HPDE6-E6E7 (cell line): Measurements from ENCODE around the gene NOSIP.

Experiments used
- DNase-seq: peaks from one replicate; pipeline ENCODE4 v3.0.0; 2011; ENCODE audit warnings: missing footprints; ENCODE audit errors: extremely low spot score

The NOSIP gene

DNA sequence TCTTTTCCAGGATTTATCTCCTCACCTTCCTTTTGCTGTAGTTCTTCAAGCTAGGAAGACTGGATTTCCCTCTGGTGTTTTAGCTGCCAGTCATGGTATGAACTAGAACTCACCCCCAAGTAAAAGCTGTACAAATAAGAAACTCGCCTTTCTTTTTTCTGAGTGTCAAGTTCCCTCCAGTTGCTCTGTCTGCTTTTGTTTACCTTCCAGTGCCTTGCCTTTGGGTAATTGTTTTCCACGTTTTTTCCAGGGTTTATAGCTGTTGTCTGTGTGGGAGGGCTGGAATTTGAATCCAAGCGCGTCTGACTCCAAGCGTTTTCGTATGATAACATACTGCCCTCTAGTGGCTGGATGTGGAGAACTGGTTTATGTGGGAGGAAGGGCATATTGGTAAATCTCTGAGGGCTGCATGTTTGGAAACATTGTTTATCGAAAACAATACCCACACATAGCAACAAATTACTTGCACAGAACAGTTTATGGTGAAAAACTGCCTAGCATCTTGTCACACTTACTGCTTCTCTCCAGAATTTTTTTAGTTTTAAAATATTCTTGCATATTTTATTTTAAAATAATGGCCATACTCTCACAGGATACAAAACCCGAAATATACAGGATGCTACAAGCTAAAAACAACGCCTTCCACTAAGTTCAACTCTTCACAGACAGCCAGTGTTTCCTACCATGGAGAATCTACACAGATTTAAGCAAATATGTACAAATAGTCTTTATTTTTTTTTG lies 33.4 kb downstream of the NOSIP start:
- peak; percentile 59 for DNase-seq

DNA sequence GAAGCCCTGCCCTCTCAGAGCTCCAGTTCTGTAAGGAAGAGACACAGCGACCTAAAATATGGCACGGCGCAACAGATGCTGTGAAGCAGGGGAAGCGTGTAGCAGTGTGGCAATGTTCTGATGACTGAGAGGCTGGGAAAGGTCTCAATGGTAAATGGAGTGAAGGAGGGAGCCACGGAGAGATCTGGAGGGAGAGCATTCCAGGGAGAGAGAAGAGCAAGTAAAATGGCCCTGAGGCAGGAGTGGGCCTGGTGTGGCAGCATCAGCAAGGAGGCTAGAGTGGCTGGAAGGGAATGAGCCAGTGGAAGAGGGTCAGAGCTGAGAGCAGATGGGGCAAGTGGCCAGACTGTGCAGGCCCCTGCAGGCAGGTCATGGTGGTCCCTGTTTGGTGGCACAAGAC lies 36.2 kb downstream of the NOSIP start:
- no peak for DNase-seq

DNA sequence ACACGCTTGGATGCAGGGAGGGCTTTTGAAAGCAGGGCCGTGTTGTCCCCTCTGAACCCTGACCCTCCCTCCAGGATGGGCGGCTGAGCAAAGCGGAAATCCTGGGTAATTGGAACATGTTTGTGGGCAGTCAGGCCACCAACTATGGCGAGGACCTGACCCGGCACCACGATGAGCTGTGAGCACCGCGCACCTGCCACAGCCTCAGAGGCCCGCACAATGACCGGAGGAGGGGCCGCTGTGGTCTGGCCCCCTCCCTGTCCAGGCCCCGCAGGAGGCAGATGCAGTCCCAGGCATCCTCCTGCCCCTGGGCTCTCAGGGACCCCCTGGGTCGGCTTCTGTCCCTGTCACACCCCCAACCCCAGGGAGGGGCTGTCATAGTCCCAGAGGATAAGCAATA lies 37.3 kb downstream of the NOSIP start:
- no peak for DNase-seq

DNA sequence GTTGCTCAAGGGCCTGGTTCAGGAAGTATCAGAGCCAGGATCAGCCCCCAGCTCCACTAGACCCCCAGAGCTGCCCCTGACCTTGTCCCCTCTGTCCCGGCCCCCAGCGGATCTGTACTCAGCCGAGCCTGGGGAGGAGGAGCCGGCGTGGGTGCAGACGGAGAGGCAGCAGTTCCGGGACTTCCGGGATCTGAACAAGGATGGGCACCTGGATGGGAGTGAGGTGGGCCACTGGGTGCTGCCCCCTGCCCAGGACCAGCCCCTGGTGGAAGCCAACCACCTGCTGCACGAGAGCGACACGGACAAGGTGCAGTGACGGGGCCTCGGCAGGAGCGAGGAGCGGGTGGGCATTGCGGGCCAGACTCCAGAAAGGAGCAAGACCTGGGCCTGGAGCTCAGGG lies 37.9 kb downstream of the NOSIP start:
- no peak for DNase-seq

DNA sequence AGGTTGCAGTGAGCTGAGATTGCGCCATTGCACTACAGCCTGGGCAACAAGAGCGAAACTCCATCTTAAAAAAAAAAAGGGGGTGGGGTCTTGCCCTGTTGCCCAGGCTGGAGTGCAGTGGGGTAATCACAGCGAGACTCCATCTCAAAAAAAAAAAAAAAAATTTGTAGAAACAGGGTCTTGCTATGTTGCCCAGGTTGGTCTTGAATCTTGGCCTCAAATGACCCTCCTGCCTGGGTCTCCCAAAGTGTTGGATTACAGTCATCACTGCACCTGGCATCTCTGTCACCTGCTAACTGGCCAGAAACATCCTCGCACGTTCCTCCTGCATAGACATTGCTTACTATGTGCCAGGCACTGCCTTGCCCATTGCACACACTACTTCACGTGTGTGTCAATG lies 38.4 kb downstream of the NOSIP start:
- DNase-seq = no peak

DNA sequence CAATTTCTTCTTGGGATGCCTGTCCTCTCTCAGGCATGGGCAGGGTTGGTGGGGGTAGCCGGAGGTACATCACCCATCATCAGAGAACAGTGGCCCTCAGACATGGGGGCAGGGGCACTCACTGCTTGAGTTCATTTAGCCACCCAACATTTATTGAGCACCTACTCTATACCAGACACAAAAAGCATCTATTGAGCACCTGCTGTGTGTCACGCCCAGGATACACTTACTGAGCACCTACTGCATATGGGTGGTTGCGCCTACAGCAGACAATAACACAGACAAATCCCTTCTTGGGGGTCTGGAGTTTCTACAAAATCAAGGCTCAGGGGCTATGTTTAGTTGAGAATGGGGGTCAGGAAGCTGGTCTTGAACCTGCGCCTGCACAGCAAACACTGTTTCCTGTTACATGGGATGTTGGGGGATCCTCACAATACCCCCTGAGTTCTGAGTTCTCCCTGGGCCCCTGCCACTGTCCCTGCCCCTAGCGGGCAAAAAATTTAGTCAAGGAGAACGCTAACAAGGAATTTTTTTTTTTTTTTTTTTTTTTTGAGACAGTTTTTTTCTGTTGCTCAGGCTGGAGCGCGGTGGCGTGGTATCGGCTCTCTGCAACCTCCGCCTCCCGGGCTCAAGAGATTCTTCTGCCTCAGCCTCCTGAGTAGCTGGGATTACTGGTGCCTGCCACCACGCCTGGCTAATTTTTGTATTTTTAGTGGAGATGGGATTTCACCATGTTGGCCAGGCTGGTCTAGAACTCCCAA lies 41.0 kb downstream of the NOSIP start:
- DNase-seq = no peak

DNA sequence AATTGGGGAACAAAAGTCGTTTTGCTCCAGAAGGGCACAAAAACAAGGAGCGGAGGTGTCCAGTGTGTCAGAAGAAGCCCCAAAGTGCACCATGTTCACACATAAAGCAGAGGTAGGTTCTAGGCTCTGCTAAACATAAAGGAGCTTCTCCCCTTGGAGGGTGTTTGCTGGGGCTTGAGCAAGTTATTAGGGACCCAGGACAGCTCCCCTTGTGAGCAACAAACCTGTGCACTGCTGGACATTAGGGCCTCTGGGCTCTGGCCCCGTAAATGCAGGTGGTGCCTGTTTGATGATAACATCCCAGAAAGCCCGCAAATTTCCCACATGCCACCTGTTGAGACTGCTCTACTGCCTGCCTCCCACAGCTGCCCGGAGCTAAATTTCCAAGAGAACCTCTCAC lies 41.7 kb downstream of the NOSIP start:
- DNase-seq = no peak

DNA sequence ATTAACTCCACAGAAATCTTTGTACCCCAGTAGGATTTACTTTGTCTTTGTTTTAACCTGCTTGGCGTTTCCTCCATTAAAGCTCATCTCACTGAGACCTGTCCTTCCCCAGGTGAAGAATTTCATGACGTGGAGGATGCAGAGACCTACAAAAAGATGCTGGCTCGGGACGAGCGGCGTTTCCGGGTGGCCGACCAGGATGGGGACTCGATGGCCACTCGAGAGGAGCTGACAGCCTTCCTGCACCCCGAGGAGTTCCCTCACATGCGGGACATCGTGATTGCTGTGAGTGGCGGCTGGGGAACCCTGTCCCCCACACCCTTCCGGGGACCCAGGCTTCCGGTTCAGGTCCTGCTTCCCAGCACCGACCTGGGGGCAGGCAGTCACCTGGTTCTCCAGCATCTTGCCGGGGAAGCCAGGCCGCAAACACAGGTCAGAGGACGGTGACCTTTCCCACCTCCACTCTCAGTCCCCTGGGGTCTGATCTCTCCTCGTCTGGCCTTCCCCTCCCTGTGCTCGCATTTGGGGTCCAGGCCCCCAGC lies 43.4 kb downstream of the NOSIP start:
- DNase-seq = no peak

DNA sequence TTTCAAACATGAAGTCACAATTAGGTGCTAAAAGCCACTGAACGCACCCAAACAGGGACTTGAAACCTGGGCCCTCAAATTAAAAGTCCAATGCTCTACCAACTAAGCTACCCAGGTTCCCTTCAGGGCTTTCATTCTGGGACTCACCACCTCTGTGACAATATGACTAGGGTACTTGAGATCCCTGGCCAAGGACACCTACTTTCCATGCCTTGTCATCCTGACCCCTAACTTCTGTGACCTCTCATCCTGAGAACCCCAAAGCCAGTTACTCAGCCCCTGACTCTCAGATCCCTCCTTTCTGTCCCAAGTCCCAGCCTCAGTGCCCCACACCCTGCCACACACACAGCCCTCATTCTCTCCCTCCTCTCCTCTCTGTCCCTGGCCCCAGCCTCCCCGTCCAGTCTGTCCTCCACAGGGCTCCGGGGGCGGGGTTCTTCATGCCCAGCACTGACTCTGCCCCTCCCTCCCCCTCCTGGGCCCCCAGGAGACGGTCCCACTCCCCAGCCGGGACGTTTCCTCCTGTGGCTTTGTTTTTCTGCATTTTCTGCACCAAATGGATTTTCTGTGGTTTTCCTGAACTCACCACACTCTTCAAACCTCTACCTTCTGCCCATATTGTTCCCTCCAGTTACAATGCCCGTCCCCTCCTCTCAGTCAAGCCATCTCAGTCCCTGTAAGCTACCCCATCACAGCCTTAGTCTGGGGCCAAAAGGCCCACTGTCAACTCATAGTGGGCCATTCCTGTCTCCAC lies 45.5 kb downstream of the NOSIP start:
- DNase-seq = no peak

DNA sequence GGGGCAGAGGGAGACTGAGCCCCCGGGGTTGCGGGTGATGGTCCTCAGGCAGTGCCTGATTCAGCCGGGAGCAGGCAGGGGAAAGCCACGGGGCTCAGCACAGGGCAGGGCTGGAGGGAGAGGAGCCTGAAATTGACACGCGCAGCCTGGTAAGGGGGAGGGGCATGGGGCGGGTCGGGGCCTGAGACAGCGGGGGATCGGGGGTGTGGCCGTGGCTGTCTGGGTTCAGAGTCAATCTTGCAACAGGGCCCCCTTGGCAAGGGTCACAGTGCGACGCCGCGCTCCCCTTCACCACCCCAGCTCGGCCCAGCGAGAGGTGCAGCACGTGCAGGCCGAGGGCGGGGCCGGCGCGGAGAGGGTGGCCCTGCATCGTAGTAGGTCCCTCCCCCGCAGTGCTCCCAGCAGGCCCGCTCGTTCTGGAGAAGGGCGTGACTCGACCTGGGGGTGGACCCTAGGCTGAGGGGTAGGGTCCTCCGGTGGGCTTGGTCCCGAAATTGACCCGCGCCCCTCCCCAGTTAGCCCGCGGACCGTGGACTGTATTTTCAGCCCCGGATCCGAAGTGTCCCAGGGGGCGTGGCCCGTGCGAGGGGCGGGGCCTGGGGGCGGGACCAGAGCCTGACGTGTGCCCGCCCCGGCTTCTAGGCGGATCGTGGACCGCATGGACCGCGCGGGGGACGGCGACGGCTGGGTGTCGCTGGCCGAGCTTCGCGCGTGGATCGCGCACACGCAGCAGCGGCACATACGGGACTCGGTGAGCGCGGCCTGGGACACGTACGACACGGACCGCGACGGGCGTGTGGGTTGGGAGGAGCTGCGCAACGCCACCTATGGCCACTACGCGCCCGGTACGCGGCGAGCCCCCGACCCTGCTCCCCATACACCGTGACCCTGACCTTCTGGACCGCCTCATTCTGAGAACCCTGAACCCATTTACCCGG lies 46.5 kb downstream of the NOSIP start:
- DNase-seq = peak; percentile 69

DNA sequence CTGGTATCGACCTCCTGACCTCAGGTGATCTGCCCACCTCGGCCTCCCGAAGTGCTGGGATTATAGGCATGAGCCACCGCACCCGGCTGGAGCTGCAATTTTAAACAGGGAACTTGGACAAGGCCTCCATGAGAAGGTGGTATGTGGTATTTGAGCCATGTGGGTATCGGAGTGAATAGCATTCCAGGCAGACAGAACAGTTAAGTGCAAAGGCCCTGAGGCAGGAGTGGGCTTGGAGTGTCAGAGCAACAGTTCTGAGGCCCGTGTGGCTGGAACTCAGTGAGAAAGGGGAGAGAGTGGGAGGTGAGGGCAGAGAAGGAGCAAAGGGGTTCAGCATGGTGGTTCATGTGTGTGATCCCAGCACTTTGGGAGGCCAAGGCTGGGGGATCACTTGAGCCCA lies 49.6 kb downstream of the NOSIP start:
- DNase-seq = no peak

DNA sequence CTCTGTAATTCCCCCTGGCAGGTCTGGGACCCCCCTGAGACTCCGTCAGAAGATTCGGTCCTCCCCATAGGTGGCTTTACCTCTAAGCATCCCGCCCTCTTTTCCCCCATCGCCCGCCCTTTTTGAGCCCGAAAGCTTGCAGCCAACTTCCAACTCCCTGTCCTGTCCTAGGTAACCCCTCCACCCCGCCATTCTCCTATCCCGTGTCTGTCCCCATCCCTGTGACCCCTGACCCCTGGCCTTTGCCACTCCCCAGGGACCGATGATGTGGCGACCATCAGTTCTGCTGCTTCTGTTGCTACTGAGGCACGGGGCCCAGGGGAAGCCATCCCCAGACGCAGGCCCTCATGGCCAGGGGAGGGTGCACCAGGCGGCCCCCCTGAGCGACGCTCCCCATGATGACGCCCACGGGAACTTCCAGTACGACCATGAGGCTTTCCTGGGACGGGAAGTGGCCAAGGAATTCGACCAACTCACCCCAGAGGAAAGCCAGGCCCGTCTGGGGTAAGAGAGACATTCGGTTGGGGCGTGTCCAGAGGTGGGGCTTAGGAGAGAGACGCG lies 52.1 kb downstream of the NOSIP start:
- no peak for DNase-seq

DNA sequence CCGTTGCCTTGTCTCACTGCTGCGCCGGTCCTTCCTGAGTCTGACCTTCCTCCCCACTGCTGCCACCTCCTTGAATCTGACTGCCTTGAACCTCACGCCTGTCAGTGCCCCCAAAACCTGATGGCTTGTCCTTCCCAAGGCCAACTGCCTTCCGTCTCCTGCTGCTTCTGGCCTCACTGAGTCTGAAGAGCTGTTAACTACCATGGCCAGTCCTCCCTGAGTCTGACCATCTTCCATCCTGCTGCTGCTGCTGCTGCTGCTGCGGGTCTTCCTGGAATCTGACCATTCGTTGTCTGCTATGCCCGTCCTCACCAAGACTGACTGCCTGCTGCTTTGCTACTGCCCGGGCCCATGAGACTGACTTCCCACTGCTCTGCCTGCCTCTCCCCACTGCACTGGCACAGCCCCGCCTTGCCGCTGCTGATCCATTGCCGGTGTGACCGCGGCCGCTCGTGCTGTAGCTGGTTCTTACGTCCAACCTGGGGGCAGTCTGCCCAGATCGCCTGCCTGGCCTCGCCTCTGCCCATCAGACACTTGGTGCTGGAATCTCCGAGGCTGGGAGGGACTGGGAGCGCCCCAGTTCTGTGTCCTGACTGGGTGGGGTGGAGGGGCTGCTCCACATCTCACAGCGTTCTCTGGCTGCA lies 55.4 kb downstream of the NOSIP start:
- no peak for DNase-seq

DNA sequence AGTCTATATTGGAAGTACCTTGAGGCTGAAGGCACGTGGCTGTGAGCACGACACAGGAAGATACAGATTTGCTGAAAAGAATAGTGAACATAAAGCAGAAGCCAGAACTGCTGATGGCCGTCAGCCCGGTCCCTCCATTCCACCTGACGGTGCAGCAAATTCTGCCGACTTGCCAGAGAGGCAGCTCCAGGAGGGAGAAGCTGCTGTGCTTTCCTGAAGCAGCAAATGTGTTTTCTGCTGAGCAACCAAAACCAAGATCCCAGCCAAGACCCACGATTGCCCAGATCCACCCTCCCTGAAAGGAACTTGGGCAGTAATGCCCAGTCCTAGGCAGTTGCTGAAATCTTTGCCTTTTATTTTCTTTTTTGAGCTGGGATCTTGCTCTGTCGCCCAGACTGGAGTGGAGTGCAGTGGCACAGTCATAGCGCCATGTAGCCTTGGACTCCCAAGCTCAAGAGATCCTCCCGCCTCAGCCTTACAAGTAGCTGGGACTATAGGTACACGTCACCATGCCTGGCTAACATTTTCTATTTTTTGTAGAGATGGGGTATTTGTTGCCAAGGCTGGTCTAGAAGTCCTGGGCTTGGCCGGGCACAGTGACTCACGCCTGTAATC lies 59.5 kb downstream of the NOSIP start:
- DNase-seq = no peak

DNA sequence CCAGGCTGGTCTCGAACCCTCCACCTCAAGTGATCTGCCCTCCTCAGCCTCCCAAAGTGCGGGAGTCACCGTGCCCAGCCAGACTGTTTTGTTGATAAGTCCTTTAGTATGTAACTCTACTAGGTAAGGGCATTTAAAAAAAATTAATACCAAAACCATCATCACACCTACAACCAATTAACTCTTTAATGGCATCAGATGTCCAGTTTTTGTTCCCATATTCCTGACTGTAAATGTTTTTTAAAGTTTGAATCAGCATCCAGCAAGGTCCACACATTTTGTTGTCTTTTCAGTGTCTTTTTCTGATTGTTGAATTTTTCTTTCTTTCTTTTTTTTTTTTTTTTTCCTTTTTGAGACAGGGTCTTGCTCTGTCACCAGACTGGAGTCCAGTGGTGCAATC lies 62.3 kb downstream of the NOSIP start:
- no peak for DNase-seq

DNA sequence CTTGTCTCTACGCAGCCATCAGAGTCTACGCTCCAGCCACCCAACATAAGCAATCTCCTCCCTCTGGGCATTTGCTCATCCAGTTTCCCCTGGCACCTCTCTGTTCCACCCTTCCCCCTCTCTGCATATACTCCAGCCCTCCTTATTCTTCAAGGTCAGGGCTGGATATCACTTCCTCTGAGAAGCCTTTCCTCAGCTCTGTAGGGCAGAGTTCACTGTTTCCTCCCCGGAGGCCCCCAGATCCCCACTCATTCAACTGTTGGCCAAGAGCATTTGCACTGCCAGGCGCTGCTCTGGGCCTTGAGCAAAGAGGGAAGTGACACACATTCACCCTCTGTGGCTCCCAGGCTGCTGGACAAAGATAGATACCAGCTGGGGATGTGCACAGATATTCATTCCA lies 64.6 kb downstream of the NOSIP start:
- no peak for DNase-seq

DNA sequence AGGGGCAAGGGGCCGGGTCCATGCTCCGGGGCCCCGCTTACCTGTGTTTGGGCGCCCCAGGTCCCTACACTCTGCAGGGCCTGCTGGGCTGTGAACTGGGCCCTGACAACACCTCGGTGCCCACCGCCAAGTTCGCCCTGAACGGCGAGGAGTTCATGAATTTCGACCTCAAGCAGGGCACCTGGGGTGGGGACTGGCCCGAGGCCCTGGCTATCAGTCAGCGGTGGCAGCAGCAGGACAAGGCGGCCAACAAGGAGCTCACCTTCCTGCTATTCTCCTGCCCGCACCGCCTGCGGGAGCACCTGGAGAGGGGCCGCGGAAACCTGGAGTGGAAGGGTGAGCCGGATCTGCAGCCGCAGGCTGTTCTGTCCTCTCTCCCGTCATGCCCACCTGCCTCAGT lies 66.2 kb downstream of the NOSIP start:
- DNase-seq = no peak

DNA sequence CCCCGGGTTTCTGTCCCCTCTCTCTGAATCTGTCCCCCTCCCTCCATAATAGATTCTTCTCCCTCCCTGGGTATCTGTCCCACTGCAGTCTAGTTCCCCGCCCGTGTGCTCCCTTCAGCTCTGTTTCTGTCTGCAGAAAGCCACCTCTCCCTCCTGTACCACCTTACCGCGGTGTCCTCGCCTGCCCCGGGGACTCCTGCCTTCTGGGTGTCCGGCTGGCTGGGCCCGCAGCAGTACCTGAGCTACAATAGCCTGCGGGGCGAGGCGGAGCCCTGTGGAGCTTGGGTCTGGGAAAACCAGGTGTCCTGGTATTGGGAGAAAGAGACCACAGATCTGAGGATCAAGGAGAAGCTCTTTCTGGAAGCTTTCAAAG lies 66.6 kb downstream of the NOSIP start:
- no peak for DNase-seq

DNA sequence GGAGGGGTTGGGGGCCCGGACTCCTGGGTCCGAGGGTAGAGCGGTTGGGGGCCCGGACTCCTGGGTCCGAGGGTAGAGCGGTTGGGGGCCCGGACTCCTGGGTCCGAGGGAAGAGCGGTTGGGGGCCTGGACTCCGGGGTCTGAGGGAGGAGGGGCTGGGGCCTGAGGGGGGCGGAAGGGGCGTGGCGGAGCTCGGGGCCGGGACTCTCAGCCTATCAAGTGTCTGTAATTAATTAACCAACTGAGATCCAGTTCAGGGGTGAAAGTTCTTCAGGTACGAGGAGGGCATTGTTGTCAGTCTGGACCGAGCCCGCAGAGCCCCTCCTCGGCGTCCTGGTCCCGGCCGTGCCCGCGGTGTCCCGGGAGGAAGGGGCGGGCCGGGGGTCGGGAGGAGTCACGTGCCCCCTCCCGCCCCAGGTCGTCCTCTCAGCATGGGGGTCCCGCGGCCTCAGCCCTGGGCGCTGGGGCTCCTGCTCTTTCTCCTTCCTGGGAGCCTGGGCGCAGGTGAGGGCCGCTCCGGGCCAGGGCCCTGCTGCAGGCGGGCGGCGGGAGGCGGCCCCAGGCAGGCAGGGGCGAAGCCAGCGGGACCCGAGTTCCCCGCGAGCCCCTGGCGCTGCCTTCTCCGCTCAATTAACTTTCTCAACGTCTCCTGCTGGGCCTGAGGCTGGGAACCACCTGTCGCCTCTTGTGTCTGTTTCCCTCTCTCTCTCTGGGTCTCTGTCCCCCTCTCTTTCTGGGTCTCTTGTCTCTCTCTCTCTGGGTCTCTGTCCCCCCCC lies 67.2 kb downstream of the NOSIP start:
- DNase-seq = no peak
